Ishikawa (cell line): ENCODE measurements around the gene SYT12.

Experiments used
- CEBPB ChIP-seq: IDR thresholded peaks from 2 replicates; pipeline ENCODE4 v1.6.1; 2012
- CREB1 ChIP-seq: IDR thresholded peaks from 2 replicates; pipeline ENCODE4 v1.6.1; 2012; ENCODE audit warnings: low read depth
- EGR1 ChIP-seq: IDR thresholded peaks from 2 replicates; pipeline ENCODE4 v1.6.1; 2012
- EP300 ChIP-seq: IDR thresholded peaks from 2 replicates; pipeline ENCODE4 v1.6.1; 2012; ENCODE audit warnings: borderline replicate concordance
- FOXM1 ChIP-seq: IDR thresholded peaks from 2 replicates; pipeline ENCODE4 v1.6.1; 2012; ENCODE audit warnings: low read depth, borderline replicate concordance
- MAX ChIP-seq: IDR thresholded peaks from 2 replicates; pipeline ENCODE4 v1.6.1; 2012
- NFIC ChIP-seq: IDR thresholded peaks from 2 replicates; pipeline ENCODE4 v1.6.1; 2012
- RAD21 ChIP-seq: IDR thresholded peaks from 2 replicates; pipeline ENCODE4 v1.6.1; 2012; ENCODE audit warnings: low read depth
- REST ChIP-seq: IDR thresholded peaks from 2 replicates; pipeline ENCODE4 v1.6.1; 2012; ENCODE audit warnings: low read depth, mild to moderate bottlenecking
- TAF1 ChIP-seq: IDR thresholded peaks from 2 replicates; pipeline ENCODE4 v1.6.1; 2012; ENCODE audit warnings: low read depth, mild to moderate bottlenecking
- TCF12 ChIP-seq: IDR thresholded peaks from 2 replicates; pipeline ENCODE4 v1.6.1; 2012; ENCODE audit warnings: low read depth
- TEAD4 ChIP-seq: IDR thresholded peaks from 2 replicates; pipeline ENCODE4 v1.6.1; 2012
- USF1 ChIP-seq: IDR thresholded peaks from 2 replicates; pipeline ENCODE4 v1.6.1; 2012
- YY1 ChIP-seq: IDR thresholded peaks from 2 replicates; pipeline ENCODE4 v1.6.1; 2012; ENCODE audit warnings: low read depth
- ZBTB7A ChIP-seq: IDR thresholded peaks from 2 replicates; pipeline ENCODE4 v1.6.1; 2012; ENCODE audit warnings: low read depth

Gene SYT12

GRCh38 chr11:66992041-66992440 lies 30.9 kb upstream of the SYT12 start:
- no peak for TF ChIP-seq YY1
- no peak for TF ChIP-seq REST
- TF ChIP-seq EP300: no peak
- no peak for TF ChIP-seq TAF1
- TF ChIP-seq TEAD4: no peak
- no peak for TF ChIP-seq MAX
- no peak for TF ChIP-seq NFIC
- TF ChIP-seq USF1: no peak
- TF ChIP-seq RAD21: no peak
- no peak for TF ChIP-seq CEBPB
- TF ChIP-seq CREB1: no peak
- TF ChIP-seq FOXM1: no peak

- no peak for TF ChIP-seq MAX
- TF ChIP-seq CEBPB: no peak
- no peak for TF ChIP-seq TAF1
- TF ChIP-seq FOXM1: no peak
- no peak for TF ChIP-seq NFIC
- no peak for TF ChIP-seq REST
- TF ChIP-seq USF1: no peak
- no peak for TF ChIP-seq YY1
- TF ChIP-seq TCF12: no peak
- TF ChIP-seq RAD21: no peak
- no peak for TF ChIP-seq EP300
- no peak for TF ChIP-seq ZBTB7A
Measured at GRCh38 chr11:66996609-66997273, 26.2 kb upstream of the SYT12 start.

- TF ChIP-seq TAF1 (no peak), EGR1 (no peak), EP300 (no peak), CEBPB (no peak), REST (no peak), TCF12 (no peak), MAX (no peak), USF1 (no peak), FOXM1 (no peak)
Measured at GRCh38 chr11:66999555-66999954, 23.4 kb upstream of the SYT12 start.

GRCh38 chr11:67001332-67001731 lies 21.6 kb upstream of the SYT12 start:
- no peak for TF ChIP-seq FOXM1
- TF ChIP-seq YY1: no peak
- no peak for TF ChIP-seq EP300
- no peak for TF ChIP-seq TEAD4
- TF ChIP-seq USF1: no peak
- TF ChIP-seq CEBPB: no peak
- TF ChIP-seq NFIC: no peak
- no peak for TF ChIP-seq CREB1
- no peak for TF ChIP-seq TCF12
- TF ChIP-seq MAX: no peak
- TF ChIP-seq TAF1: no peak
- no peak for TF ChIP-seq RAD21
- no peak for TF ChIP-seq ZBTB7A
- TF ChIP-seq REST: no peak
